Neural progenitor cell (in vitro differentiated cells): Measurements from ENCODE around the gene SMARCC1.

Experiments
- CTCF ChIP-seq: fragments of 200-600 bp; sonication (generic); IDR thresholded peaks from 2 replicates; pipeline ENCODE4 v1.5.1; 2017; ENCODE audit warnings: antibody characterized with exemption, mild to moderate bottlenecking
- EZH2 ChIP-seq: fragments of 200-600 bp; sonication (generic); IDR thresholded peaks from 2 replicates; pipeline ENCODE4 v1.6.1; 2017; ENCODE audit warnings: antibody characterized with exemption, mild to moderate bottlenecking, moderate library complexity
- EZH2phosphoT487 ChIP-seq: fragments of 200-600 bp; sonication (generic); IDR thresholded peaks from 2 replicates; pipeline ENCODE4 v1.6.1; 2017; ENCODE audit warnings: antibody characterized with exemption

DNA sequence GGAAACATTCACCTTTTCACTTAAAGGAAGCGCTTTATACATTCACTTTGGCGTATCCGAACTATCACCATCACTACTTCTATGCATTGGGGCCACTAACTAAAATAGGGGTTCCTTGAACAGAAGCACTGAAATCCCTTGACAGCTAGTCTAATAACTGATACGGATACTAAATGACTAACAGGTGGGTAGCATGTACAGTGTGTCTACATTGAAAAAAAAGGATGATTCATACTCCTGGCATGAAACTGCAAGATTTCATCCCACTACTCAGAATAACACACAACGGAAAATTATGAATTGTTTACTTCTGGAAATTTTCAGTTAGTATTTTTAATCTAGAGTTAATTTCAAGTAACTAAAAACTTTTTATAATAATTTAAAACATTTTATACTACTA lies 96.7 kb downstream of the SMARCC1 start:
- no peak for TF ChIP-seq CTCF
- TF ChIP-seq EZH2phosphoT487: no peak
- TF ChIP-seq EZH2: no peak
